Measurements from ENCODE around the gene FTO. TPM values are rescaled to one million over a fixed set of nuclear protein-coding genes. Genes with fewer than 3 reads are reported as not detected.

Gene FTO
- polyA plus RNA-seq, 2 of the 4 experiments (the other 2 are of a cell fraction): 48.7 to 101 TPM

GRCh38 chr16:53947642-53948041 is 243.7 kb downstream of the FTO start:
- no peak overlapping the region for H3K4me2 ChIP-seq
- H3K9me3 ChIP-seq: no peaks in the 10 kb centered on the region
- 85% methylated on average over 7 of the region's 7 CpGs for WGBS (ENCODE audit: missing lambda C conversion rate)
- ChIA-PET CTCF (interaction anchor here (1.0 to 1.2 kb wide), 2 partner anchors 10 to 80 kb away, joined by 3 to 5 read pairs; no protein-coding TSS in a partner anchor), POLR2A (no interaction called here)
- no peak overlapping the region for H3K4me3 ChIP-seq
- ATAC-seq (no peak), FAIRE-seq (no peak), DNase-seq (ENCODE audit: low read depth in 1 of 2, low spot score in 1 of 2) (no peak)
- TF ChIP-seq FOXS1 (CRISPR knock-in tag; IDR thresholded peaks at IDR 0.05) (no peak), TFCP2L1 (CRISPR knock-in tag; IDR thresholded peaks at IDR 0.05) (no peak), ZSCAN20 (CRISPR knock-in tag; IDR thresholded peaks at IDR 0.05) (no peak), REST (IDR thresholded peaks at IDR 0.05) (no peak), CHD2 (IDR thresholded peaks at IDR 0.05; ENCODE audit: low read length, partially characterized antibody) (no peak), EP300 (IDR thresholded peaks at IDR 0.05) (no peak), CTCF (IDR thresholded peaks at IDR 0.05) (no peak), KDM1A (IDR thresholded peaks at IDR 0.05; ENCODE audit: low read depth) (no peak), RARB (CRISPR knock-in tag; IDR thresholded peaks at IDR 0.05) (no peak), NPAS2 (CRISPR knock-in tag; IDR thresholded peaks at IDR 0.05; ENCODE audit: borderline replicate concordance) (no peak), ELK1 (IDR thresholded peaks at IDR 0.05; ENCODE audit: low read depth, low read length) (no peak)
- H3K27ac ChIP-seq: no peak overlapping the region
- H3K4me1 ChIP-seq: no peaks in the 10 kb centered on the region

- WGBS (ENCODE audit: missing lambda C conversion rate): 95% methylated on average over 4 of the region's 4 CpGs
- TF ChIP-seq CEBPB (IDR thresholded peaks at IDR 0.05): no peak
- no peak for TF ChIP-seq MYC (IDR thresholded peaks at IDR 0.05; ENCODE audit: borderline replicate concordance, low read length)
- TF ChIP-seq NFE2L2 (conservative IDR thresholded peaks at IDR 0.05; ENCODE audit: low read length): no peak
- TF ChIP-seq HEYL (CRISPR knock-in tag; IDR thresholded peaks at IDR 0.05): no peak
- no peak for TF ChIP-seq HOXB5 (CRISPR knock-in tag; IDR thresholded peaks at IDR 0.05)
- no peak for TF ChIP-seq HMGXB4 (CRISPR knock-in tag; IDR thresholded peaks at IDR 0.05; ENCODE audit: borderline replicate concordance)
- TF ChIP-seq ZFP36 (IDR thresholded peaks at IDR 0.05; ENCODE audit: borderline replicate concordance, partially characterized antibody): no peak
- no peak for TF ChIP-seq CHD4 (IDR thresholded peaks at IDR 0.05; ENCODE audit: borderline replicate concordance)
- TF ChIP-seq HDAC2 (IDR thresholded peaks at IDR 0.05): no peak
- no peak for TF ChIP-seq JUN (IDR thresholded peaks at IDR 0.05)
- Histone ChIP-seq H3K4me1 (no peaks in the 10 kb centered on the region), H3K4me2 (no peak overlapping the region), H3K4me3 (no peak overlapping the region), H3K9me3 (no peaks in the 10 kb centered on the region), H3K27ac (no peak overlapping the region)
- DNase-seq (ENCODE audit: low read depth in 1 of 2, low spot score in 1 of 2) (no peak), ATAC-seq (no peak), FAIRE-seq (no peak)
- POLR2A ChIA-PET: no interaction called here
- CTCF ChIA-PET: interaction anchor here (1.2 kb wide), 1 partner anchor 10 kb away, joined by 5 read pairs; no protein-coding TSS in a partner anchor
These were observed 244.4 kb downstream of the FTO start for GRCh38 chr16:53948326-53948725.

All from A549 (cell line).